HEK293 (cell line): ENCODE results near the gene RAP1B.
A peak's percentile ranks its signal among the peaks of the same experiment; 100 is the strongest.

Source experiments
- CTCF ChIA-PET: fragments of 350-600 bp; formaldehyde crosslinking; extraction: SDS; loops from one replicate; lab custom pipeline; 2021; ENCODE audit warnings: antibody characterized with exemption; lab: Yijun Ruan, JAX
- POLR2A ChIA-PET: fragments of 300-600 bp; formaldehyde crosslinking; extraction: SDS; loops from one replicate; lab custom pipeline; 2020; ENCODE audit warnings: antibody characterized with exemption, inconsistent platforms; lab: Yijun Ruan, JAX
- H3K27ac ChIP-seq: fragments of 200-500 bp; sonication (Bioruptor generic); 2 replicates; pipeline ENCODE4 v1.5.1; 2014; ENCODE audit warnings: low read depth, low read length, control low read depth, inconsistent platforms; ENCODE audit errors: extremely low read depth
- H3K36me3 ChIP-seq, 2 experiments: fragments of 200-500 bp in 1 of 2; sonication (Bioruptor generic) in 1 of 2; 1 replicate in 1 of 2; 2 replicates in 1 of 2; pipeline ENCODE4 v1.5.1; 2014 to 2017; ENCODE audit warnings: inconsistent platforms in 2 of 2, low read length in 2 of 2; ENCODE audit not compliant: control insufficient read depth in 2 of 2, insufficient read depth in 1 of 2
- H3K4me1 ChIP-seq: fragments of 200-500 bp; sonication (Bioruptor generic); 2 replicates; pipeline ENCODE4 v1.5.1; 2014; ENCODE audit warnings: mild to moderate bottlenecking, low read length, inconsistent platforms; ENCODE audit not compliant: control insufficient read depth, insufficient read depth
- H3K4me3 ChIP-seq: 2 replicates; pipeline ENCODE4 v1.5.1; 2011; ENCODE audit warnings: low read depth, mild to moderate bottlenecking, control low read depth, low read length, moderate library complexity
- H3K9me3 ChIP-seq: fragments of 200-500 bp; sonication (Bioruptor generic); 2 replicates; pipeline ENCODE4 v1.5.1; 2014; ENCODE audit warnings: low read depth, low read length, inconsistent platforms; ENCODE audit not compliant: control insufficient read depth, insufficient read depth
- BCL11A ChIP-seq: fragments of 450-650 bp; formaldehyde crosslinking; IDR thresholded peaks from 2 replicates; pipeline ENCODE4 v1.5.1; 2016; ENCODE audit warnings: low read depth, missing biosample characterization, missing genetic modification characterization
- GLI2 ChIP-seq: fragments of 450-650 bp; formaldehyde crosslinking; IDR thresholded peaks from 2 replicates; pipeline ENCODE4; 2017; ENCODE audit warnings: missing biosample characterization, missing genetic modification characterization, low read depth, borderline replicate concordance
- KLF10 ChIP-seq: fragments of 450-650 bp; IDR thresholded peaks from 2 replicates; pipeline ENCODE4 v1.5.1; 2018; ENCODE audit warnings: missing biosample characterization, mild to moderate bottlenecking, missing genetic modification characterization
- KLF8 ChIP-seq: fragments of 450-650 bp; formaldehyde crosslinking; IDR thresholded peaks from 2 replicates; pipeline ENCODE4 v1.5.1; 2016; ENCODE audit warnings: missing biosample characterization, missing genetic modification characterization
- PRDM1 ChIP-seq: fragments of 450-650 bp; formaldehyde crosslinking; IDR thresholded peaks from 2 replicates; pipeline ENCODE4; 2016; ENCODE audit warnings: missing biosample characterization, missing genetic modification characterization
- REPIN1 ChIP-seq: fragments of 450-650 bp; formaldehyde crosslinking; IDR thresholded peaks from 2 replicates; pipeline ENCODE4 v1.5.1; 2017; ENCODE audit warnings: missing biosample characterization, missing genetic modification characterization, low read depth
- SP7 ChIP-seq: fragments of 450-650 bp; formaldehyde crosslinking; IDR thresholded peaks from 2 replicates; pipeline ENCODE4 v1.5.1; 2016; ENCODE audit warnings: missing biosample characterization, missing genetic modification characterization
- ZEB2 ChIP-seq: fragments of 450-650 bp; formaldehyde crosslinking; IDR thresholded peaks from 2 replicates; pipeline ENCODE4 v1.5.1; 2016; ENCODE audit warnings: missing biosample characterization, missing genetic modification characterization
- ZFP3 ChIP-seq: fragments of 450-650 bp; formaldehyde crosslinking; IDR thresholded peaks from 2 replicates; pipeline ENCODE4 v1.5.1; 2016; ENCODE audit warnings: low read depth, missing biosample characterization, missing genetic modification characterization
- ZNF16 ChIP-seq: fragments of 450-650 bp; formaldehyde crosslinking; IDR thresholded peaks from 2 replicates; pipeline ENCODE4 v1.5.1; 2016; ENCODE audit warnings: low read depth, missing biosample characterization, missing genetic modification characterization
- ZNF202 ChIP-seq: fragments of 450-650 bp; formaldehyde crosslinking; IDR thresholded peaks from 2 replicates; pipeline ENCODE4 v1.5.1; 2016; ENCODE audit warnings: missing biosample characterization, missing genetic modification characterization, borderline replicate concordance
- ZNF248 ChIP-seq: fragments of 450-650 bp; formaldehyde crosslinking; IDR thresholded peaks from 2 replicates; pipeline ENCODE4 v1.5.1; 2017; ENCODE audit warnings: missing biosample characterization, missing genetic modification characterization
- ZNF335 ChIP-seq: fragments of 450-650 bp; formaldehyde crosslinking; conservative IDR thresholded peaks from 2 replicates; pipeline ENCODE4 v1.5.1; 2016; ENCODE audit warnings: missing biosample characterization, missing genetic modification characterization
- ZNF350 ChIP-seq: fragments of 450-650 bp; formaldehyde crosslinking; IDR thresholded peaks from 2 replicates; pipeline ENCODE4 v1.5.0; 2017; ENCODE audit warnings: missing biosample characterization, mild to moderate bottlenecking, missing genetic modification characterization
- ZNF529 ChIP-seq: fragments of 450-650 bp; formaldehyde crosslinking; IDR thresholded peaks from 2 replicates; pipeline ENCODE4 v1.5.1; 2017; ENCODE audit warnings: missing genetic modification characterization, missing biosample characterization; ENCODE audit not compliant: insufficient replicate concordance
- ZNF544 ChIP-seq: fragments of 450-650 bp; formaldehyde crosslinking; IDR thresholded peaks from 2 replicates; pipeline ENCODE4 v1.5.0; 2017; ENCODE audit warnings: missing biosample characterization, missing genetic modification characterization
- ZNF548 ChIP-seq: fragments of 450-650 bp; formaldehyde crosslinking; IDR thresholded peaks from 2 replicates; pipeline ENCODE4 v1.5.1; 2016; ENCODE audit warnings: missing biosample characterization, missing genetic modification characterization
- ZNF670 ChIP-seq: fragments of 450-650 bp; formaldehyde crosslinking; IDR thresholded peaks from 2 replicates; pipeline ENCODE4 v1.5.1; 2016; ENCODE audit warnings: missing biosample characterization, missing genetic modification characterization, low read depth
- ZSCAN16 ChIP-seq: fragments of 450-650 bp; formaldehyde crosslinking; IDR thresholded peaks from 2 replicates; pipeline ENCODE4 v1.5.1; 2016; ENCODE audit warnings: missing biosample characterization, missing genetic modification characterization
- ZXDB ChIP-seq: fragments of 450-650 bp; formaldehyde crosslinking; IDR thresholded peaks from 2 replicates; pipeline ENCODE4 v1.5.1; 2016; ENCODE audit warnings: missing biosample characterization, missing genetic modification characterization
- TF ChIP-seq, protein P1 (sequence below): fragments of 450-650 bp; formaldehyde crosslinking; IDR thresholded peaks from 2 replicates; pipeline ENCODE4 v1.5.1; 2017; ENCODE audit warnings: missing biosample characterization, missing genetic modification characterization
- TF ChIP-seq, protein P2 (sequence below): fragments of 450-650 bp; formaldehyde crosslinking; IDR thresholded peaks from 2 replicates; pipeline ENCODE4 v1.5.1; 2017; ENCODE audit warnings: missing biosample characterization, missing genetic modification characterization
- TF ChIP-seq, protein P3 (sequence below): fragments of 450-650 bp; formaldehyde crosslinking; IDR thresholded peaks from 2 replicates; pipeline ENCODE4 v1.5.1; 2017; ENCODE audit warnings: missing biosample characterization, missing genetic modification characterization
- TF ChIP-seq, protein P4 (sequence below): fragments of 450-650 bp; formaldehyde crosslinking; IDR thresholded peaks from 2 replicates; pipeline ENCODE4 v1.5.1; 2016; ENCODE audit warnings: missing biosample characterization, missing genetic modification characterization
- TF ChIP-seq, protein P5 (sequence below): fragments of 450-650 bp; formaldehyde crosslinking; conservative IDR thresholded peaks from 2 replicates; pipeline ENCODE4 v1.5.1; 2016; ENCODE audit warnings: low read depth, missing biosample characterization, missing genetic modification characterization

The RAP1B gene

DNA sequence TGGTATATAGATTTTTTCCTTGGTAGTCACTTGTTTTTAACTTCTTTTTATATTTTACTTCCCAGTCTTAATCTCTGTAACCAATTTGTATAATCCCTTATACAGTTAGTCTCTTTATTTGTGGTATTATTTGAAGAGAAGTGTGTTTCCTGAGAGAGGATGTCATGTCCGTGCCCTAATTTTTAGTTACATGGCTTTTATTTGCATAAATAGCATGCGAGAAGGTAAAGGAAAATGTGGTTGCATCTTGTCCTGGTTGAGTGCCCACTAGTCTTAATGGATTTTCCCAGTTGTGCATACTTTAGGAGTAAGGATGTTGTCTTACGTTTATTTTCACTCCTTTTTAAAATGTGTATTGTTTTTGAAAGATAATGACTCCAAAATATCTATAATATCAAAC lies 27.5 kb downstream of the RAP1B start (continued):
- TF ChIP-seq, protein P1, sequence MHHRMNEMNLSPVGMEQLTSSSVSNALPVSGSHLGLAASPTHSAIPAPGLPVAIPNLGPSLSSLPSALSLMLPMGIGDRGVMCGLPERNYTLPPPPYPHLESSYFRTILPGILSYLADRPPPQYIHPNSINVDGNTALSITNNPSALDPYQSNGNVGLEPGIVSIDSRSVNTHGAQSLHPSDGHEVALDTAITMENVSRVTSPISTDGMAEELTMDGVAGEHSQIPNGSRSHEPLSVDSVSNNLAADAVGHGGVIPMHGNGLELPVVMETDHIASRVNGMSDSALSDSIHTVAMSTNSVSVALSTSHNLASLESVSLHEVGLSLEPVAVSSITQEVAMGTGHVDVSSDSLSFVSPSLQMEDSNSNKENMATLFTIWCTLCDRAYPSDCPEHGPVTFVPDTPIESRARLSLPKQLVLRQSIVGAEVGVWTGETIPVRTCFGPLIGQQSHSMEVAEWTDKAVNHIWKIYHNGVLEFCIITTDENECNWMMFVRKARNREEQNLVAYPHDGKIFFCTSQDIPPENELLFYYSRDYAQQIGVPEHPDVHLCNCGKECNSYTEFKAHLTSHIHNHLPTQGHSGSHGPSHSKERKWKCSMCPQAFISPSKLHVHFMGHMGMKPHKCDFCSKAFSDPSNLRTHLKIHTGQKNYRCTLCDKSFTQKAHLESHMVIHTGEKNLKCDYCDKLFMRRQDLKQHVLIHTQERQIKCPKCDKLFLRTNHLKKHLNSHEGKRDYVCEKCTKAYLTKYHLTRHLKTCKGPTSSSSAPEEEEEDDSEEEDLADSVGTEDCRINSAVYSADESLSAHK (tag by site-specific recombination) = no peak
- no peak for TF ChIP-seq KLF10 (tag by site-specific recombination)
- TF ChIP-seq REPIN1 = no peak
- TF ChIP-seq ZNF248 = no peak
- no peak for TF ChIP-seq ZNF16 (tag by site-specific recombination)
- TF ChIP-seq ZFP3 (tag by site-specific recombination) = no peak
- TF ChIP-seq ZNF202 (tag by site-specific recombination) = no peak

DNA sequence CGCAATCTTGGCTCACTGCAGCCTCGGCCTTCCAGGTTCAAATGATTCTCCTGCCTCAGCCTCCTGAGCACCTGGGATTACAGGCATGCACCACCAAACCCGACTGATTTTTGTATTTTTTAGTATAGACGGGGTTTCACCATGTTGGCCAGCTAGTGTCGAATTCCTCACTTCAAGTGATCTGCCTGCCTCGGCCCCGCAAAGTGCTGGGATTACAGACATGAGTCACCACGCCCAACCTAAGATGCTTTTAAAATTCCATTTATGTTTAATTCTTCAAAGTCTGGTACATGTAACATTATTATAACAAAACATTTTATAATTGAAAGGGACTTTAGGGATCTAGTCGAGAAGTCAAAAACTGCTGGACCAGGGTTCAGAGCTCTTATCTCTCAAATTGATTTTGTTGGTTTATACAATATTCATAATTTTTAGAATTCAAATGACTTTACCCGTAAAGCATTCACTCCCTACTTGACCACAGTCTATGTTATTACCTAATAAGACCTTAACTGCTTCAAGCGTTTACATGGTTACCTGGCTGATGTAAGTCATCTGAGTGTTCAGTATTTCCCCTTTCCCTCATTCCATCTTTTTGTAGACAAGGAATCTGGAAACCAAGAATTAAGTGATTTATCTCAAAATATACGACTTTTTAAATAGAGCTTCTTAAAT lies 28.2 kb downstream of the RAP1B start:
- Histone ChIP-seq H3K4me3 (no peak overlapping the region), H3K9me3 (no peaks in the 10 kb centered on the region), H3K27ac (no peak overlapping the region), H3K4me1 (peaks cover 12% of the 10 kb centered on the region), H3K36me3 (peaks cover 4 to 5% of the 10 kb centered on the region in 2 experiments)
- CTCF ChIA-PET = no interaction called here
- POLR2A ChIA-PET = no interaction called here
- TF ChIP-seq ZNF544 = no peak
- TF ChIP-seq ZNF529 (tag by site-specific recombination) = no peak
- TF ChIP-seq, protein P2, sequence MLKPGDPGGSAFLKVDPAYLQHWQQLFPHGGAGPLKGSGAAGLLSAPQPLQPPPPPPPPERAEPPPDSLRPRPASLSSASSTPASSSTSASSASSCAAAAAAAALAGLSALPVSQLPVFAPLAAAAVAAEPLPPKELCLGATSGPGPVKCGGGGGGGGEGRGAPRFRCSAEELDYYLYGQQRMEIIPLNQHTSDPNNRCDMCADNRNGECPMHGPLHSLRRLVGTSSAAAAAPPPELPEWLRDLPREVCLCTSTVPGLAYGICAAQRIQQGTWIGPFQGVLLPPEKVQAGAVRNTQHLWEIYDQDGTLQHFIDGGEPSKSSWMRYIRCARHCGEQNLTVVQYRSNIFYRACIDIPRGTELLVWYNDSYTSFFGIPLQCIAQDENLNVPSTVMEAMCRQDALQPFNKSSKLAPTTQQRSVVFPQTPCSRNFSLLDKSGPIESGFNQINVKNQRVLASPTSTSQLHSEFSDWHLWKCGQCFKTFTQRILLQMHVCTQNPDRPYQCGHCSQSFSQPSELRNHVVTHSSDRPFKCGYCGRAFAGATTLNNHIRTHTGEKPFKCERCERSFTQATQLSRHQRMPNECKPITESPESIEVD = no peak
- no peak for TF ChIP-seq ZNF350 (tag by site-specific recombination)
- TF ChIP-seq PRDM1 (tag by site-specific recombination) = no peak
- TF ChIP-seq ZEB2 = no peak
- TF ChIP-seq SP7 (tag by site-specific recombination) = peak; percentile 30; the same call in 1 of the 2 replicates
- no peak for TF ChIP-seq ZNF670
- TF ChIP-seq GLI2 (tag by site-specific recombination) = no peak
- TF ChIP-seq ZNF548 (tag by site-specific recombination) = no peak
- no peak for TF ChIP-seq ZNF335
- TF ChIP-seq, protein P3, sequence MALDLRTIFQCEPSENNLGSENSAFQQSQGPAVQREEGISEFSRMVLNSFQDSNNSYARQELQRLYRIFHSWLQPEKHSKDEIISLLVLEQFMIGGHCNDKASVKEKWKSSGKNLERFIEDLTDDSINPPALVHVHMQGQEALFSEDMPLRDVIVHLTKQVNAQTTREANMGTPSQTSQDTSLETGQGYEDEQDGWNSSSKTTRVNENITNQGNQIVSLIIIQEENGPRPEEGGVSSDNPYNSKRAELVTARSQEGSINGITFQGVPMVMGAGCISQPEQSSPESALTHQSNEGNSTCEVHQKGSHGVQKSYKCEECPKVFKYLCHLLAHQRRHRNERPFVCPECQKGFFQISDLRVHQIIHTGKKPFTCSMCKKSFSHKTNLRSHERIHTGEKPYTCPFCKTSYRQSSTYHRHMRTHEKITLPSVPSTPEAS = no peak
- no peak for TF ChIP-seq ZSCAN16 (tag by site-specific recombination)
- TF ChIP-seq ZXDB (tag by site-specific recombination) = no peak
- no peak for TF ChIP-seq KLF8 (tag by site-specific recombination)
- no peak for TF ChIP-seq BCL11A
- TF ChIP-seq, protein P4, sequence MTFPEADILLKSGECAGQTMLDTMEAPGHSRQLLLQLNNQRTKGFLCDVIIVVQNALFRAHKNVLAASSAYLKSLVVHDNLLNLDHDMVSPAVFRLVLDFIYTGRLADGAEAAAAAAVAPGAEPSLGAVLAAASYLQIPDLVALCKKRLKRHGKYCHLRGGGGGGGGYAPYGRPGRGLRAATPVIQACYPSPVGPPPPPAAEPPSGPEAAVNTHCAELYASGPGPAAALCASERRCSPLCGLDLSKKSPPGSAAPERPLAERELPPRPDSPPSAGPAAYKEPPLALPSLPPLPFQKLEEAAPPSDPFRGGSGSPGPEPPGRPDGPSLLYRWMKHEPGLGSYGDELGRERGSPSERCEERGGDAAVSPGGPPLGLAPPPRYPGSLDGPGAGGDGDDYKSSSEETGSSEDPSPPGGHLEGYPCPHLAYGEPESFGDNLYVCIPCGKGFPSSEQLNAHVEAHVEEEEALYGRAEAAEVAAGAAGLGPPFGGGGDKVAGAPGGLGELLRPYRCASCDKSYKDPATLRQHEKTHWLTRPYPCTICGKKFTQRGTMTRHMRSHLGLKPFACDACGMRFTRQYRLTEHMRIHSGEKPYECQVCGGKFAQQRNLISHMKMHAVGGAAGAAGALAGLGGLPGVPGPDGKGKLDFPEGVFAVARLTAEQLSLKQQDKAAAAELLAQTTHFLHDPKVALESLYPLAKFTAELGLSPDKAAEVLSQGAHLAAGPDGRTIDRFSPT (tag by site-specific recombination) = 0 out of 2 replicates have a peak, but pooled peaks have one; percentile 42
- TF ChIP-seq, protein P5, sequence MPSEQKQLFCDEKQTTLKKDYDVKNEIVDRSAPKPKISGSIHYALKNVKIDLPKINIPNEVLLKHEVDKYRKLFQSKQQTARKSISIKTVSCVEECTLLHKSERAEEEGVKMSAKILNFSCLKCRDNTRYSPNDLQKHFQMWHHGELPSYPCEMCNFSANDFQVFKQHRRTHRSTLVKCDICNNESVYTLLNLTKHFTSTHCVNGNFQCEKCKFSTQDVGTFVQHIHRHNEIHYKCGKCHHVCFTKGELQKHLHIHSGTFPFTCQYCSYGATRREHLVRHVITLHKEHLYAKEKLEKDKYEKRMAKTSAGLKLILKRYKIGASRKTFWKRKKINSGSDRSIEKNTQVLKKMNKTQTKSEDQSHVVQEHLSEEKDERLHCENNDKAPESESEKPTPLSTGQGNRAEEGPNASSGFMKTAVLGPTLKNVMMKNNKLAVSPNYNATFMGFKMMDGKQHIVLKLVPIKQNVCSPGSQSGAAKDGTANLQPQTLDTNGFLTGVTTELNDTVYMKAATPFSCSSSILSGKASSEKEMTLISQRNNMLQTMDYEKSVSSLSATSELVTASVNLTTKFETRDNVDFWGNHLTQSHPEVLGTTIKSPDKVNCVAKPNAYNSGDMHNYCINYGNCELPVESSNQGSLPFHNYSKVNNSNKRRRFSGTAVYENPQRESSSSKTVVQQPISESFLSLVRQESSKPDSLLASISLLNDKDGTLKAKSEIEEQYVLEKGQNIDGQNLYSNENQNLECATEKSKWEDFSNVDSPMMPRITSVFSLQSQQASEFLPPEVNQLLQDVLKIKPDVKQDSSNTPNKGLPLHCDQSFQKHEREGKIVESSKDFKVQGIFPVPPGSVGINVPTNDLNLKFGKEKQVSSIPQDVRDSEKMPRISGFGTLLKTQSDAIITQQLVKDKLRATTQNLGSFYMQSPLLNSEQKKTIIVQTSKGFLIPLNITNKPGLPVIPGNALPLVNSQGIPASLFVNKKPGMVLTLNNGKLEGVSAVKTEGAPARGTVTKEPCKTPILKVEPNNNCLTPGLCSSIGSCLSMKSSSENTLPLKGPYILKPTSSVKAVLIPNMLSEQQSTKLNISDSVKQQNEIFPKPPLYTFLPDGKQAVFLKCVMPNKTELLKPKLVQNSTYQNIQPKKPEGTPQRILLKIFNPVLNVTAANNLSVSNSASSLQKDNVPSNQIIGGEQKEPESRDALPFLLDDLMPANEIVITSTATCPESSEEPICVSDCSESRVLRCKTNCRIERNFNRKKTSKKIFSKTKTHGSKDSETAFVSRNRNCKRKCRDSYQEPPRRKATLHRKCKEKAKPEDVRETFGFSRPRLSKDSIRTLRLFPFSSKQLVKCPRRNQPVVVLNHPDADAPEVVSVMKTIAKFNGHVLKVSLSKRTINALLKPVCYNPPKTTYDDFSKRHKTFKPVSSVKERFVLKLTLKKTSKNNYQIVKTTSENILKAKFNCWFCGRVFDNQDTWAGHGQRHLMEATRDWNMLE = no peak
